RPMI8226 (cell line): Measurements from ENCODE around the gene ZNF524.
"Not testable (repeated sequence)": the region's sequence is repeated elsewhere in the genome, so short reads cannot be mapped to it uniquely, and the experiment has no call there.

Source experiments
- DNase-seq: peaks from one replicate; pipeline ENCODE4 v3.0.0-alpha.2; 2015

ZNF524 gene

GRCh38 chr19:55581823-55582223 is 18.3 kb upstream of the ZNF524 start:
- DNase-seq = no peak

- not testable (repeated sequence) for DNase-seq
Observed at GRCh38 chr19:55582284-55582683, 17.8 kb upstream of the ZNF524 start.

- DNase-seq = not testable (repeated sequence)
Observed at GRCh38 chr19:55583897-55584296, 16.2 kb upstream of the ZNF524 start.

- DNase-seq = no peak
Observed at GRCh38 chr19:55584871-55585270, 15.2 kb upstream of the ZNF524 start.

- peak; percentile 38 for DNase-seq
Observed at GRCh38 chr19:55585658-55586339, 14.3 kb upstream of the ZNF524 start.

- peak; percentile 98 for DNase-seq
Observed at GRCh38 chr19:55586976-55587668, 13.0 kb upstream of the ZNF524 start.

- DNase-seq = no peak
Observed at GRCh38 chr19:55588738-55589137, 11.3 kb upstream of the ZNF524 start.

GRCh38 chr19:55590109-55590508 is 10.0 kb upstream of the ZNF524 start:
- no peak for DNase-seq

GRCh38 chr19:55590617-55591016 is 9.5 kb upstream of the ZNF524 start:
- DNase-seq = peak; percentile 21

- no peak for DNase-seq
Observed at GRCh38 chr19:55591555-55591954, 8.5 kb upstream of the ZNF524 start.

GRCh38 chr19:55592391-55593090 is 7.5 kb upstream of the ZNF524 start:
- DNase-seq = no peak

- DNase-seq = no peak
Observed at GRCh38 chr19:55593096-55593772, 6.9 kb upstream of the ZNF524 start.

GRCh38 chr19:55594996-55595545 is 5.0 kb upstream of the ZNF524 start:
- DNase-seq = no peak

GRCh38 chr19:55596304-55596703 is 3.8 kb upstream of the ZNF524 start:
- no peak for DNase-seq

- DNase-seq = no peak
Observed at GRCh38 chr19:55597501-55597921, 2.6 kb upstream of the ZNF524 start.

- no peak for DNase-seq
Observed at GRCh38 chr19:55598034-55598433, 2.1 kb upstream of the ZNF524 start.

- peak; percentile 91 for DNase-seq
Observed at GRCh38 chr19:55598719-55599467, 1.2 kb upstream of the ZNF524 start.

GRCh38 chr19:55599468-55599841 is 633 bp upstream of the ZNF524 start, which contains the start of gene FIZ1:
FIZ1 (minus strand) TSS chr19:55599517; CDS start chr19:55597865, 1,652 bp downstream.
- peak; percentile 95 for DNase-seq

GRCh38 chr19:55600662-55601028 is 557 bp downstream of the ZNF524 start:
- no peak for DNase-seq

GRCh38 chr19:55601084-55601483 is 996 bp downstream of the ZNF524 start:
- DNase-seq = no peak

GRCh38 chr19:55602104-55603001 is 2.3 kb downstream of the ZNF524 start:
- DNase-seq = no peak
